ENCODE data around the gene KSR2.

Gene KSR2

DNA sequence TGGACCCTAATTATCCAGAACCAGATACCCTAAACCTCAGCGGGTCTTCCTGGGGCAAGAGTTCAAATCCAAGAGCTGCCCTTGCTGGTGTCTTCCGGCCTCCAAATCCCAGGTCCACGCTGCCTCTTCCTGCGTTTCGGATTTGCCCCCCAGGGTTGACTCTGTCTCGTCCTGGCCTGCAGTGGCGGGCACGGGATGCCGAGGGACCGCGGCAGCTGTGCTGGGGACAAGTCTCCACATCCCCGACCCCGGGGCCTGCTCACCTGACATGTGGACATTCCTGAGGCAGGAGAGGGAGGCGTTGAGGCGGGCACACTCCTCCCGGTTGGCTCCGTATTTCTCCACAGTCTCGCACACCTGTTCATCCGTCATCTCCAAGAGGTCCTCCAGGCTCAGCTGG, 113.6 kb downstream of the KSR2 start:
- ATAC-seq: no peak

DNA sequence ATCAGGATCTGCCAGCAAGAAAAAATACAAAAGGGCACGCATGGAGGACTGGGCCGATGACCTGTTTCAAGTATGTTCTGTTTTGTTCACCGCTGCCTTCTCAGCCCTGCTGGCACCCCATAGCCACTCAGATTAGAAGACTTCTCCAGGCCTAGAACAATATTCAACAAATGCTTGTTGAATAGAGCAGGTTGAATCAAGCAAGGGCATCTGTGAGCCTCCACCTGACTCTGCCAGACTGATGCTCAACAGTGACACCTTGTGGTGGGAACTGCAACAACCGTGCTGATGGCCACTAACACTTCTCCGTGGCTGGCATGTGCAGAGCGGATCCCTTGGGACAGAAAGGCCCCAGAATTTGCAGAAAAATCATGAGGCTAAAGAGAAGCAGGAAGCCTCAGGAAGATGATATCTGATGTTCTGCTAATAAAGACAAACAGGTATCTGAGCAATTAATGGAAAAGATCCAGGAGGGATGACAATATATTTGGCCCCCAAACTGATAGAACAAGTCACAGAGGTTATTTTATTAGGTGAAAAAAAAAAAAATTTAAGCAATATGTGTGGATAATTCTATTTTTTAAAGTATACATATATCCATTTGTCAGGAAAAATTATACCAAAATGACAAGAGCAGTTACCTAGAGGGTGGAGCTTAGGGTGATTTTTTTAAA, 114.3 kb downstream of the KSR2 start:
- no peak for ATAC-seq

DNA sequence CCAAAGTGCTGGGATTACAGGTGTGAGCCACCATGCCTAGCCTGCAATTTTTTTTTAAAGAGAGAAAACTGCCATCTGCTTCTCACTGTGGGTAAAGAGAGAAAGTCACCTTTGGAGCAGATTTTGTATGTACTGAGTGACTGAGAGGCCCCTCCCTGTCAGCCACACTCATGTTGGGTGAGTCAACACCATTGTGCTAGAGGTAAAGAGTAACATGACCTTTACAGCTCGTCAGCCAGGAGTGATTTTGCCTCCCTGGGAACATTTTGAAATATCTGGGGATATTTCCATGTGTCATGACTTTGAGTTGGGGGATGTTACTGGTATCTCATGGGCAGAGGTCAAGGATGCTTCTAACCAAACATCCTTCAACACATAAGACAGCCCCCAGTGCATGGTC, 115.2 kb downstream of the KSR2 start:
- no peak for ATAC-seq

DNA sequence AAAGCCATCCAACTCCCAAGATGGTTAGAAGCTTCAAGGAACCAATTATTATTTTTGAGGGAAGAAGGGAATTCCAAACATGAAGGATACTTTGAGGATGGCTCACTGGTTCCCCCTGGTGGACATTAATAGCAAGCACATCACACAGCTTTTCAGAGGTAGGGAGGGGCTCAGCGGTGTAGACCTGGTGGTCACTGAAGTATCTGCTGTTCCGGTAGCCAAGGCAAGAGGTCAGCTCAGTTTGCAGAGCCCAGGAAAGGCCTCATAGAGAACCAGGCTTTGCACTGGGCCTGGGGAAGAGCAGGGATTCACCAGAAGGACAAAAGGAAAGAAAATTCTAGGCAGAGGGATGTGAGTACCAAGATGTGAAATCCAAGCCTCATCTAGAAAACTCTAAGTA, 118.7 kb downstream of the KSR2 start:
- ATAC-seq: no peak

DNA sequence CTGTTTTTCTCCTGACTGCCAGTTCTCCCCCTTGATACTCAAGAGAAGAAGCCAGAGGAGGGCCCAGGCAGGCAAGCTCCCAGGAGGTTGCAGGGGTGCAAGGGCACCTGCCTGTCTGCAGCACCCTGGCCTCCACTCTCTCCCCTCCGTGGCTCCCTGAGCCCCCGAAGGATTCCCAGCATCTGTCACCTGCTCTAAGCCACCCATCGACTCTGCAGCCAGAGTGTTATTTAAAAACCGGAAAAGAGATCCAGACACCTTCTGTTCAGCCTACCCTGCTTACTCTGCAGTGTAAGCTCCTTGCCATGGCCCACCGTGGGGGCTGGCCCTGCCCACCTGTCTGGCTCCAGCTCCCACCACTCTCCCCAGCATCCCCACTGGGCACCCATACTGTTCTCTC, 121.4 kb downstream of the KSR2 start:
- no peak for ATAC-seq

DNA sequence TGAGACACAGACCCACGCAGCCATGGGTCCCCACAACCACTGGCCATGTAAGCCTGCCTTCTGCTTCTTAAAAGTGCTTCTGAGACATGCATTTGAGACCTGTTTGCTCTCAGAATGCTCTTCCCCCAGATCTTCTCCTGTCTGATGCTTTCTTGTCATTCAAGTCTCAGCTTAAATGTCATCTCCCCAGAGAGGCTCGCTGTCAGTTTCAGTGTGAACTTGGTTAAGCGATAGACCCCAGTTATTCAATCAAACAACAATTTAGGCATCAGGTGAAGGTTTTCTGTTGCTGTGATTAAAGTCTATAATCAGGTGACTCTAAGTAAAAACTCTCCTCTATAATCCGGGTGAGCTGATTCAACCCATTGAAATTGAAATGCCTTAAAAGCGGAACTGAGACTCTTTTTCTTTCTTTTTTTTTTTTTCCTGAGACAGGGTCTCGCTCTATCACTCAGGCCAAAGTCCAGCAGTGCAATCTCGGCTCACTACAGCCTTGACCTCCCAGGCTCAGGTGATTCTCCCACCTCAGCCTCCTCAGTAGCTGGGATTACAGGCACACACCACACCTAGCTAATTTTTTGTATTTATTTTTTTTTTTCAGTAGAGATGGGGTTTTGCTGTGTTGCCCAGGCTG, 123.4 kb downstream of the KSR2 start:
- ATAC-seq: no peak

DNA sequence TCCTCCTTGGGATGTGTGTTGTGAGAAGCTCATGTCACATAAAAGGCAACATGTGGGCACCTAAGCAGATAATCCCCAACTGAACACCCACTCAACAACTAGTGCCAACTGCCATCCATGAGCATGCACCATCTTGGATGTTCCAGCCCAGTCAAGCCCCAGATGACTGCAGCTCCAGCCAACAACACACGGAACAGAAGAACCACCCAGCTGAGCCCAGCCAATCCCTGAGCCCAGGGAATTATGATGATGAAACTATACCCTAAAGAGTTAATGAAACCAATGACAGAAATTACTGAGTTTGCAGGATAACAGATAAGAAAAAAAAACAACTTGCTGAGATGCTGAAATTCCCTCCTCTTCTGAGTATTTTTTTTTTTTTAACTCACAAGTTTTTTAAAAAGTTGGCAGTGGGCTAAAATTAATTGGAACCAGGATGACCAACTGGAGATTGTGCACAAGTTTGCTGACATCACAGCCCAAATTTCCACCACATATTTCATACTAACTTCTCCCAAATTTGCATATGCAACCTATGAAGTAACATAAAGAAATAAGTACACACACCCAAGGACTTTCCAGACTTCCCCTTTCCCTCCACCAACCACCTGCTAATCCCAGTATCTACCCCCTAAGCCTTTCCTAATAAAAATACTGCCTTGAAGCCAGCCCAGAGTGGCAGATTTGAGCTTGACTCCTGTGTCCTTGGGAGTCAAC, 124.5 kb downstream of the KSR2 start:
- ATAC-seq: no peak

DNA sequence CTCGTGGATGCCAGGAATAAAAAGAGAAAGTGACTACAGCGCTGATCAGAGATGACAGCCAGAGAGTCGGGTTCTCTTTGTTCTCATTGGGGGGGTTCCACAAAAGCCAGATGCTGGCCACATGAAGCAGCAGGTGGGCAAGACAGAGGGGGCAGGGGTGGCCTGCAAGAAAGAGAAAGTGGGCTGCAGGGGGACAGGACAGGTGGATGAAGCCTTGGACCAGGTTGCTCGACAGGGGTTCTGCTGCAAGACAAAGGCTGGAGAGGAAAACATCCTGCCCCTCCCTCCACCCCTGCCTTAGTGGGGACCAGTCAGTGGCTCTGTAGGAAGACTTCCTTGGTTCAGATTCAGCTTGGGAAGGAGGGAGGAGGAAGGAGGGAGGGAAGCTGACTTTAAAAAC, 126.2 kb downstream of the KSR2 start:
- ATAC-seq: no peak

DNA sequence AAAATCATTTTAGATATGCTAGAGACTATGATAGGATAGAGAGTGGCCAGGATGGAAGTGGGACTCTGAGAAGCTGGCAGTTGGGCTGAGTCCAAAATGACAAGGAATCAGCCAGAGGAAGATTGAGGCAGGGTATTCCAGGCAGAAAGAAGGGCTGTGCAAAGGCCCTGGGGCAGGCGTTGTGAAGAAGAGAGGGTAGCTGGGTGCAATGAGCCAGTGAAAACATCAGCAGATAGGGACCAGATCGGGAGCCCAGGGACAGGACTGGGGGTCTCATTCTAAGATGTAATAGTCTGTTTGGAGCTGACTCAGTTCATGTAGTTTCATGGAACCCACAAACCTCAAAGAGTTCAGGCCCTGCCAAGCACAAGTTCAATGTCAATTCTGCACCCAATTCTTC, 126.6 kb downstream of the KSR2 start:
- no peak for ATAC-seq

DNA sequence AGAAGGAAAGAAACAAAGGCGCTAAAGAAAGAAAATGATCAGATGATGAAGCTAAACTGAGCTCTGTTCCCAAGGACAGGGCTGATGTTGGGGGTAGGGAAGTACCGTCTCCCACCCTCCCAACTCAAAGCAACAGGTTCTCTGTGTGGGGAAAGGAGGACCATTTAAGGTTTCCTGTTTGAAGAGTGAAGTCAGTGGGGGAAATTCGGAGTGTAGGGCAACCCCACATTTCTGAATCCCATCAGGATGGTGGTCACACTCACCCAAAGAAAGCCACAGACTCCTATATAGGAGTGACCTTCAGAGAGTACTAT, 131.1 kb downstream of the KSR2 start:
- no peak for ATAC-seq

DNA sequence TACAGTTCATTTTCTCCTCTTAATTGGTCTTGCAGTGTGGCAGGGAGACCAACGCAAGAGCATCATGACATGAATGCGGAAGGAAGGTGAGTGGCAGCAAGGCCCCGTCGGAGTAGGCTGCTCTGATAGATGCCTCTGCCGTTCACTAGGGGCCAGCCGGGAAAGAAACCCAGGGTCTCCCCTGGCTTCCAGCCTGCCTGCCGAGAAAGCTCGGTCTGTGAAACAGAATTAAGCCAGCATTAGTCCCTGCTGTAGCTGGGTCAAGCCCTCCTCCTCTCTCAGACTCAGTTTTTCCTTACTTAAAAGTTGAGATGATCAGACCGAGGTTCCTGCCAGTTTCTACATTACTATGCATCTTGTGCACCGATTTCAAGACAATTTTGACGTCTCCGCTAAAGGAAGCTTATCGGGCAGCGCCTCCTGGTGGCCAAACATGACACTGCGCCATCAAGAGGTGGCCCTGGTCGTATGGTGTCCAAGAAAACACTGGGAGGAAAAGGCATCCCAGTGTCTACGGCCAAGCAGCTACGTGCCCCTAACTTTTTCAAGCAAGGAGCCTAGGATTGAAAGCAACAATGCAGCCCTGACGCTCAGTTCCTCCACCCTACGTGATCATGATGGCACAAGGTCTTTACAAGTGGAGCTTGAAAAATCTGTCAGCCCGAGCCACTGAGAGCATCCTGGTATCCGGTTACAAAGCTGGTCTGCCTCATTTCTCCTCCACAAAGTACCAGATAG, 131.6 kb downstream of the KSR2 start:
- peak; percentile 45 to 64 for ATAC-seq

DNA sequence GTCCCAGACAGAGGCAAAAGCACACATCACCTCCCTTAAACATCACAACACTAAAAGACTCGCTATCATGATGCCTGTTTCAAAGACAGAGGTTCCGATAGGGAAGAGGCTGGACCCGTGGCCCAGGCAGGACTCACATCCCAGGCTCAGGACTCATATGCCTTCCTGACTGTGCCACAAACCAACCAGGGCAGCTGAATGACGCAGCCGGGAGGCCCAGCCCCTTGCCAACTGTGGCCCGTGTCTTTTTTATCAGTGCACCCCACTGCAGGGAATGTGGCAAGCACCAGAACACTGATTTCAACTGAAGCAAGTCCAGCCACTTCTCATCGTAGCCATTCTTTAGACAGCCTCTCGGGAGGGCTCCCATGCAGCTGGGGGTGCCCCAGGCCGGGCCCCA, 132.3 kb downstream of the KSR2 start:
- ATAC-seq: no peak

DNA sequence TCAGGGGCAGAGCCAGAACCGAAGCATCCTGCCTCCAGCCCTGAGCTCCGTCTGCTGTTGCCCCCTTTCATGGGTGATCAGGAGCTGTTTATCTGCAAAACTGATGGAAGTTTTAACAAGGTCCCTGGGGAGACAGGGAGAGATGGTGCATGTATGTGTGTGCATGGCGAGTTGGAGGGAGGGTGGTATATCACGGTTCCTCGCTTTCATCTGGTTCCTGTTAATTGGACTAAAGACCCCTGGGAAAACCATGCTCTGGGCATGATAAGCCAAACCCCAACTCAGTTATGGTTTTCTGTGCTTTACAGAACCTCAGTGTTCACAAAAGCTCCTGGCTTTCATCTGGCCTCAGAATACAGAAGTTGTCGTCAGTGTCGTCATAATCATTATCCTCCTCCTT, 133.6 kb downstream of the KSR2 start:
- ATAC-seq: no peak

DNA sequence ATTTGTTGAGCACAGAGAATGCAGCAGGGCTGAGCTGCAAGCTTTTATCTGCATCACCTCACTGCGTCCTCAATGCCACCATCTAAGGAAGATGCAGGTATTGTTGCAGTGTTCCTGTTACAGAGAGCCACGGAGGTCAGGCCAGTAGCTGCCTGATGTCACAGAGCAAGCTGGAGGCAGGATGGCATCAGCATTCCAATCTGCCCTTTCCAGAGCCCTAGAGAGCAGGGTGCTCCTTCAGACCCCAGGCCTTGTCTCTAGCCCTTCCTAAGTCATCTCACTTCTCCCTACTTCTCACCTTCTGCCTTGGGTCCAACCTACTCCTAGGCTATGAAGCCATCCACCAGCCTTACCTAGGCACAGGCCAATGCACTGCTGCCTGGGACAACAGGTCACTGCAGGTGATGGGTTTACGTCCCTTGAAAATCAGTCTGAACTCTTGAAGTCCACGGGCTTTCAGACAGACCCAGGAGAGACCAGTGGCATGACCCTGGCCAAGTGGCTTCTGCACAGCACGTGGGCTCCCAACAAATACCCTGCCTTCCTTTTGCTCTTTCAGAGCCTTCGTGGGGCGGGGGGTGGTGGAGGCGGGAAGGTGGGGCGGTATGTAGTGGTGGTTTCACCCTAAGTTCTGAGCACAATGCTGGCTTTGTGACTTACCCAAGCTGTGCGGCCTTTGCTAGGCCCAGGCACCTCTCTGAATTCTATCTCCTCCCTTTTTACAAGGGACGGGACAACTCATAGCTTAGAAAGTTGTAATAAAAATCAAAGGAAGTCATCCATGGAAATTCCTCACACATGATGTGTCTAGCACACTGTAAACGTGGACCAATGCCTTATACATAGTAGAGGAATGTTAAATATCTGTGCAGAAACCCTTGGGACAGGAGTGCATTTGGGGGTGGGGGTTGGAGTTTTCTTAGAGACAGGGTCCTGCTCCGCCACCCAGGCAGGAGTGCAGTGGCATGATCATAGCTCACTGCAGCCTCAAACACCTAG, 136.0 kb downstream of the KSR2 start:
- no peak for ATAC-seq

DNA sequence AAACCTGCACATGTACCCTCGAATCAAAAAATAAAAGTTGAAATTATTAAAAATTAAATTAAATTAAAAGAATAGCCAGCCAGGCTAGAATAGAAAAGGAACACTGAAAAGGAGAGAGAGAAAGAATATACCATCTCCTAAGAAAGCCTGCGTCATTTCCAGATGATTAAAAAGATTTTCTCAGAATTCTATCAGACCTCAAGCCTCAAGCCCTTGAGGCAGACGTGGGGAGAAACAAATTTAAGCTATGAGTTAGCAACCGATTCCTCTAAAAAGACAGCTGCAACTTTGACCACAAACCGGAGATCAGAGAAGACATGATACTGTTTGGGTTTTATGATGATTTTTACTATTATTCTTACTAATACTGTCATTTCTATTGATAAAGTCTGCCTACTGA, 138.3 kb downstream of the KSR2 start:
- ATAC-seq: no peak

DNA sequence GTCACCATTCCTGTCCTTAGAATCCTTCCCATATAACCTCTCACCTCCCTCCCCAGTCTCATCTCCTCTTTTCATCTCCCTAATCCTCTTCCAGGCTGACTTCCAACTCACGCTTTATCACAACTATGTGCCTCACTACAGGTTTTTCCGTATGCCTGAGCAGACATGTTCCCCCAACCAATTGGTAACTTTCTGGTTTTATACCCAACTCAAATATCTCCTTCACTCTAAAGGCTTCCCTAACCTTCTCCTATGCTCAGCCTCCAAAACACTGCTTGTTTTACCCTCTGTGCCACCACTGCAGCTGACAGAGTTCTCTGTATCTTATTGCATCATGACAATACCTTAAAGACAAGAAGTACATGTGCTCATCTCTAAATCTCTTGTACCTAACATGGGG, 139.7 kb downstream of the KSR2 start:
- ATAC-seq: no peak

DNA sequence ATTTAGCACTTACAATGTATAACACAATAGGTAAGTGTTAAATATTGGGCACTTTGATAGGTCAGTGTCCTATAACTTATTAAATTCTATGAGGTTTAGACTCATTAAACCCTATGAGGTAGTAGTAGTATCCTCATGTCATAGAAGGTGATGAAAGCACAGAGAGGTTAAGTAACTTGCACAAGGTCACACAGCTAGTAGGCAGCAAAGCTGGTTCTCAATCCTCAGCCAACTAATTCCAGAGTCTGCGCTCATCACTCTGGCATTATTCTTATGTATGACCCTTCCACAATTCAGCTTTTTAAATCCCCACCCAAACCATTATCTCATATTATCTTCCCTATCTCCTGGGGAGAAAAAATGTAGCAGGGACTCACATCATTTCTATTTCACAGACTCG, 141.1 kb downstream of the KSR2 start:
- no peak for ATAC-seq

DNA sequence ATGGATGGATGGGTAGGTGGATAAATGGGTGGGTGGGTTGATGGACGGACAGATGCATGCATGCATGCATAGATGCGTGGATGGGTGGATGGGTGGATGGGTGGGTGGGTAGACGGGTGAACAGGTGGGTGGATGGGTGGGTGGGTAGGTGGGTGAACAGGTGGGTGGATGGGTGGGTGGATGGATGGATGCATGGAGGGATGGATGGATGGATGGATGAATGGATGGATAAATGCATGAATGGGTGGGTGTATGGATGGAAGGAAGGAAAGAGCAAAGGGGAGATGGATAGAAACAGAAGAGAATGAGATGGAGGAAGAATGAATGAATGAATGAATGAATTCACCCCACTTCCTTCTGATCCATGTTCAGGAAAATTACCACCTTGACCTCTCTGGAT, 143.0 kb downstream of the KSR2 start:
- ATAC-seq: no peak

DNA sequence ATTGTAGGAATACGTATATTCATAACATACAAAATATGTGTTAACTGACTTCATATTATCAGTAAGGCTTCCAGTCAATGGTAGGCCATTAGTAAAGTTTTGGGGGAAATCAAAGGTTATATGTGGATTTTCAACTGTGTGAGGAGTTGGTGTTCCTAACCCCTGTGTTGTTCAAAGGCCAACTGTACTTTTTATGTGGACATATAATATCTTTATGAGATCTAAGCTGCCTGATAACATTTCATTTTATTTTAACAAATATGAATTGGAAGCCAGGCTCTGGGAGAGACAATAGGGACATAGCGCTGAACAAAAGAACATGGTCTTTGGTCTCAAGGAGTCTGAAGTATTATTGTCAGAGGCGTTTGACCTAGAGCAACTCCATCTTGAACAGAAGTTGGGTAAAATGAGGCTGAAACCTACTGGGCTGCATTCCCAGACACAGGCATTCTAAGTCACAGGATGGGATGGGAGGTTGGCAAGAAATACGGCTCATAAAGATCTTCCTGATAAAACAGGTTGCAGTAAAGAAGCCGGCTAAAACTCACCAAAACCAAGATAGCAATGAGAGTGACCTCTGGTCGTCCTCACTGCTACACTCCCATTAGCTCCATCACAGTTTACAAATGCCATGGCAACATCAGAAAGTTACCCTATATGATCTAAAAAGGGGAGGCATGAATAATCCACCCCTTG, 147.2 kb downstream of the KSR2 start:
- no peak for ATAC-seq

DNA sequence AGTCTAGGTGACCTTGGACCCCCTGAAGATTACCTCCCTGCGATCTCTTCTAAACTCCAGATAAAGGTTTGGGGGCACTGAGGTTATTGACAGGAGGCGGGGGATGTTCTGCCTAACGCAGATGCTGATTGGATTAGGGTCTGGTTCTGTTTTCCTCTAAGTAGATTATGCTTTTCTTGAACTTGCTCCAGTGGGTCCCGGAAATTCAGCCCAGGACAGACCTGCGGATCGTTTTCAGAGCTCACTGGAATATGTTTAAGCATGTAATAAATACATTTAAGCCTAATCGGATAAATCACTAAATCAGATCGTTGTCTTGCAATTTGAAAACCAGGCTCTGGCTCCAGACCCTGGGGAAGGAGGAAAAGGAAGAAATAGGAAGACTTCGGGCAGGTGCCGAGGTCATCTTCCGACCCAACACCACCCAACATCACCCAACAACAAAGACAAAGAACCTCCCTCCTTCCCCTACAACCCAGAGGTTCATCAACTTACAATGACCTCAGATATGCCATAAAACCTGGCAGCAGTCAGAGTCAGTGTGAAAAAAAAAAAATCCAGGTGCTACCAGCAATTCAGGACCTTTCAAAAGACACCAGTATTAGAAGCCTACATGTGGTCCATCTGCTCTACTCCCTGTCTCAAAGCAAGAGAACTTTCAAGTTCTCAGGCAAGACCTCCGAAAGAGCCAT, 148.4 kb downstream of the KSR2 start:
- ATAC-seq: no peak

DNA sequence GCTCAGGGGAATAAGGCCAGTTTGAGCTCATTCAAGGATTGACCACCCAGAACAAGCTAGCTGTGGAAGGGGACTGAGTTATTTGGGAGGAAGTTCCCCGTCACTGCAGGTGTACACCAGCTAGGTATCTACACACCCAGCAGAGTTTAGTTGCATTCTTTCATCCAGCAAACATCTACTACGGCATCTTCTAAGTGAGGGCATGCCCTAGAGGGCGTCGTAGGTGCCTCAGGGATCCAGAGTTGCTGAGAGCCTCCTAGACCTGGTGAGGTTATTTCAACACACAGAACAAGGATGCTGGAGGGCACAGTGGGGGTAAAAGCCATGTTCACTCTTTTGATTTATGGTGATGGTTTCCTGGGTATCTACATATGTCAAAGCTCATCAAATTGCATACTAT, 149.6 kb downstream of the KSR2 start:
- ATAC-seq: no peak

All from activated CD4-positive, CD25-positive, alpha-beta regulatory T cell treated with anti-CD3 and anti-CD28 coated beads, Interleukin-2, amount 50 U/mL, for 24 hours (primary cell).